HG02943 (cell line): ENCODE results near the gene TRIM65.

Source experiments
- ATAC-seq: cut with Tn5 transposase; IDR thresholded peaks from one replicate; pipeline ENCODE4 v1.9.1; 2021; ENCODE audit warnings: mild to moderate bottlenecking, low read depth, moderate library complexity; ENCODE audit not compliant: unreplicated experiment

TRIM65 gene

GRCh38 chr17:75917917-75918445, 21.2 kb upstream of the TRIM65 start:
- ATAC-seq, result no peak

GRCh38 chr17:75917141-75917916, 20.6 kb upstream of the TRIM65 start:
- no peak for ATAC-seq

- no peak for ATAC-seq
Observed at GRCh38 chr17:75915268-75915667, 18.5 kb upstream of the TRIM65 start.

GRCh38 chr17:75914643-75915267, 18.0 kb upstream of the TRIM65 start:
- ATAC-seq, result no peak

GRCh38 chr17:75913537-75914210, 16.9 kb upstream of the TRIM65 start:
- ATAC-seq, result no peak

GRCh38 chr17:75910699-75911098, 13.9 kb upstream of the TRIM65 start:
- no peak for ATAC-seq

- no peak for ATAC-seq
Observed at GRCh38 chr17:75909812-75910274, 13.1 kb upstream of the TRIM65 start.

GRCh38 chr17:75909051-75909811, 12.5 kb upstream of the TRIM65 start:
- ATAC-seq, result no peak

- ATAC-seq, result no peak
Observed at GRCh38 chr17:75908201-75908600, 11.4 kb upstream of the TRIM65 start.

- no peak for ATAC-seq
Observed at GRCh38 chr17:75906143-75906884, 9.6 kb upstream of the TRIM65 start.

GRCh38 chr17:75904749-75905521, 8.2 kb upstream of the TRIM65 start, which contains the start of gene MRPL38:
MRPL38 (minus strand) TSS chr17:75904884; CDS start chr17:75904875, 9 bp downstream.
- peak; percentile 92 for ATAC-seq

GRCh38 chr17:75902406-75902805, 5.7 kb upstream of the TRIM65 start:
- ATAC-seq, result no peak

GRCh38 chr17:75901727-75902126, 5.0 kb upstream of the TRIM65 start:
- no peak for ATAC-seq

GRCh38 chr17:75900691-75901533, 4.2 kb upstream of the TRIM65 start:
- no peak for ATAC-seq

GRCh38 chr17:75899767-75900468, 3.2 kb upstream of the TRIM65 start:
- ATAC-seq, result no peak

GRCh38 chr17:75899353-75899752, 2.6 kb upstream of the TRIM65 start:
- no peak for ATAC-seq

GRCh38 chr17:75898791-75899190, 2.0 kb upstream of the TRIM65 start:
- no peak for ATAC-seq
